K562 (cell line): Measurements from ENCODE around the gene CCNL2. TPM values are rescaled to one million over a fixed set of nuclear protein-coding genes. Genes with fewer than 3 reads are reported as not detected.

ENCODE experiments used
- ATAC-seq: fragments of 200-7000 bp; cut with Tn5 transposase; 3 replicates; pipeline ENCODE4 v1.9.1; 2020; ENCODE audit warnings: moderate library complexity
- BruUV-seq: library from RNA; stranded (reverse); fragments of 400-500 nt; replicated peaks from 2 replicates; lab custom pipeline; 2021; lab: Mats Ljungman, UMichigan
- CTCF ChIA-PET: fragments of 300-600 bp; formaldehyde crosslinking; extraction: SDS; loops from one replicate; lab custom pipeline; 2021; ENCODE audit warnings: low intra/inter-chr PET ratio; lab: Yijun Ruan, JAX
- POLR2A ChIA-PET: fragments of 300-600, 350-650 bp; sonication (Branson Sonifier 250); formaldehyde crosslinking; extraction: SDS; loops from one replicate; lab custom pipeline; 2021; ENCODE audit warnings: antibody characterized with exemption, inconsistent platforms; lab: Yijun Ruan, JAX
- DNase-seq, 4 experiments: peaks; one replicate each; pipeline versions ENCODE4 v3.0.0 to v3.0.0-alpha.2; 2011 to 2018; ENCODE audit warnings: low spot score in 3 of 4, mixed read lengths in 3 of 4; ENCODE audit errors: extremely low read depth in 1 of 4
- FAIRE-seq: peaks from 2 replicates; lab custom pipeline; 2011; peaks lifted over from hg19 to GRCh38; lab: Jason Lieb, UNC
- H2AFZ ChIP-seq: 2 replicates; pipeline ENCODE4 v1.6.0; 2011; ENCODE audit warnings: low read depth, low read length, control low read depth, inconsistent platforms
- H3K27ac ChIP-seq: fragments of 200-600 bp; 3 replicates; pipeline ENCODE4 v1.8.0; 2011; ENCODE audit warnings: low read depth, mild to moderate bottlenecking, control low read depth, inconsistent platforms, low read length, moderate library complexity, mixed read lengths; ENCODE audit errors: extremely low read depth
- H3K27me3 ChIP-seq, 2 experiments: fragments of 300-600 bp in 1 of 2; 2 replicates in 1 of 2; 3 replicates in 1 of 2; pipeline versions ENCODE4 v1.6.0 to v1.8.0; 2011; ENCODE audit warnings: inconsistent platforms in 2 of 2, low read length in 2 of 2, mild to moderate bottlenecking in 1 of 2, mixed read lengths in 1 of 2, moderate library complexity in 1 of 2; ENCODE audit not compliant: control insufficient read depth in 2 of 2, insufficient read depth in 2 of 2
- H3K36me3 ChIP-seq: fragments of 300-600 bp; 3 replicates; pipeline ENCODE4 v1.8.0; 2011; ENCODE audit warnings: mild to moderate bottlenecking, low read length, inconsistent platforms; ENCODE audit not compliant: control insufficient read depth, insufficient read depth
- H3K4me1 ChIP-seq, 2 experiments: fragments of 200-600 bp in 1 of 2; replicated peaks in 1 of 2; 2 replicates in 1 of 2; 3 replicates in 1 of 2; pipeline versions ENCODE4 v1.5.1 to v1.8.0; 2011; ENCODE audit warnings: inconsistent platforms in 2 of 2, low read length in 2 of 2, mild to moderate bottlenecking in 1 of 2, mixed read lengths in 1 of 2, moderate library complexity in 1 of 2; ENCODE audit not compliant: control insufficient read depth in 2 of 2, insufficient read depth in 2 of 2
- H3K4me2 ChIP-seq: 2 replicates; pipeline ENCODE4 v1.6.1; 2011; ENCODE audit warnings: low read length, control low read depth, inconsistent platforms, mixed read lengths; ENCODE audit not compliant: insufficient read depth
- H3K4me3 ChIP-seq: fragments of 200-600 bp; sonication (generic), shearing (Covaris generic); 2 replicates; pipeline ENCODE4 v1.5.1; 2016; ENCODE audit warnings: control low read depth, inconsistent platforms
- H3K79me2 ChIP-seq: fragments of 200-600 bp; 3 replicates; pipeline ENCODE4 v1.8.0; 2011; ENCODE audit warnings: low read length, inconsistent platforms; ENCODE audit not compliant: control insufficient read depth, insufficient read depth
- H3K9ac ChIP-seq, 2 experiments: 2 replicates each; pipeline versions ENCODE4 v1.6.0 to v1.6.1; 2011; ENCODE audit warnings: low read depth in 2 of 2, low read length in 2 of 2, control low read depth in 1 of 2, inconsistent platforms in 1 of 2, mild to moderate bottlenecking in 1 of 2, mixed read lengths in 1 of 2; ENCODE audit not compliant: insufficient read depth in 1 of 2
- H3K9me1 ChIP-seq: one replicate; pipeline ENCODE4 v1.6.0; 2011; ENCODE audit warnings: inconsistent platforms, mild to moderate bottlenecking, low read length, moderate library complexity; ENCODE audit not compliant: control insufficient read depth, insufficient read depth
- H3K9me3 ChIP-seq: replicated peaks from 2 replicates; pipeline ENCODE4 v1.5.1; 2011; ENCODE audit warnings: low read depth, low read length, inconsistent platforms; ENCODE audit not compliant: control insufficient read depth, insufficient read depth
- H4K20me1 ChIP-seq: replicated peaks from 2 replicates; pipeline ENCODE4 v1.6.1; 2011; ENCODE audit warnings: low read length, inconsistent platforms, mixed read lengths; ENCODE audit not compliant: control insufficient read depth, insufficient read depth
- ATF7 ChIP-seq: fragments of 450-650 bp; IDR thresholded peaks from 2 replicates; pipeline ENCODE4 v1.7.1; 2014; ENCODE audit warnings: mild to moderate bottlenecking, moderate library complexity
- CREM ChIP-seq: IDR thresholded peaks from 2 replicates; pipeline ENCODE4 v1.6.1; 2014; ENCODE audit warnings: antibody characterized with exemption, low read depth
- EGR1 ChIP-seq: fragments of 450-650 bp; conservative IDR thresholded peaks from 2 replicates; pipeline ENCODE4 v1.6.1; 2017; ENCODE audit warnings: mild to moderate bottlenecking
- ESRRA ChIP-seq: fragments of 450-650 bp; IDR thresholded peaks from 2 replicates; pipeline ENCODE4 v1.6.1; 2014; ENCODE audit warnings: low read depth, mild to moderate bottlenecking, moderate library complexity, borderline replicate concordance
- JUN ChIP-seq, 2 experiments: sonication (generic) in 1 of 2; formaldehyde crosslinking in 1 of 2; IDR thresholded peaks; 2 replicates each; pipeline versions ENCODE4 v1.6.1 to v1.8.0; 2012 to 2022; ENCODE audit warnings: borderline replicate concordance in 2 of 2, mild to moderate bottlenecking in 2 of 2, improper control_type of control experiment in 1 of 2, low read depth in 1 of 2, low read length in 1 of 2, missing genetic modification reagents in 1 of 2
- KDM4B ChIP-seq, 2 experiments: fragments of 450-650 bp in 1 of 2; sonication (generic) in 1 of 2; IDR thresholded peaks; 2 replicates each; pipeline ENCODE4 v1.6.1; 2016 to 2017; ENCODE audit warnings: borderline replicate concordance in 2 of 2, antibody characterized with exemption in 1 of 2, low read depth in 1 of 2, mild to moderate bottlenecking in 1 of 2
- MEIS2 ChIP-seq: fragments of 450-650 bp; IDR thresholded peaks from 2 replicates; pipeline ENCODE4 v1.6.1; 2014; ENCODE audit warnings: mild to moderate bottlenecking; ENCODE audit not compliant: partially characterized antibody
- MTA3 ChIP-seq: fragments of 450-650 bp; formaldehyde crosslinking; IDR thresholded peaks from 2 replicates; pipeline ENCODE4 v1.6.1; 2017; ENCODE audit warnings: mild to moderate bottlenecking, borderline replicate concordance
- MYC ChIP-seq, 2 experiments: fragments of 250-450 bp in 1 of 2; sonication (Bioruptor Pico) in 1 of 2; IDR thresholded peaks; 2 replicates each; pipeline versions ENCODE4 v1.5.1 to v1.6.1; 2012 to 2021; ENCODE audit warnings: low read depth in 2 of 2, borderline replicate concordance in 1 of 2, improper control_type of control experiment in 1 of 2, low read length in 1 of 2, mild to moderate bottlenecking in 1 of 2, moderate library complexity in 1 of 2
- PTBP1 ChIP-seq: fragments of 200-400 bp; formaldehyde crosslinking; IDR thresholded peaks from 2 replicates; pipeline ENCODE4 v1.6.1; 2017; ENCODE audit warnings: low read depth, low read length
- RBFOX2 ChIP-seq: fragments of 200-400 bp; formaldehyde crosslinking; IDR thresholded peaks from 2 replicates; pipeline ENCODE4 v1.6.1; 2017; ENCODE audit warnings: low read depth, mild to moderate bottlenecking, low read length, moderate library complexity
- WGBS: fragments of 100-300 bp; shearing (Covaris generic); methylation state at CpG from one replicate; pipeline ENCODE4 v1.1.6; 2016; ENCODE audit warnings: low coverage, mixed read lengths; ENCODE audit not compliant: insufficient coverage; ENCODE audit errors: missing lambda C conversion rate; 5-methylcytosine and 5-hydroxymethylcytosine counted together
- in situ Hi-C: fragments of 300-500 bp; cut with MboI; formaldehyde crosslinking; loops from 4 replicates; pipeline ENCODE4 v1.15.0; 2018; ENCODE audit warnings: inconsistent platforms, mixed read lengths
- intact Hi-C: fragments of 100-400 bp; cut with micrococcal nuclease; formaldehyde crosslinking; loops from 2 replicates; pipeline ENCODE4 v1.14.2; 2022
- polyA plus RNA-seq, 8 experiments: library from polyadenylated mRNA; depleted of rRNA in 4 of 8; stranded (reverse) in 5 of 8; unstranded in 3 of 8; fragments of >200 nt; fragmentation: Nextera tagmentation in 2 of 8; fragmentation: Illumina TruSeq in 1 of 8; extraction: Ambion mirVana in 2 of 8; extraction: Trizol in 1 of 8; gene quantifications; 2 replicates each; pipeline versions ENCODE4 v1.2.1 to v1.2.3, GENCODE V29; 2011 to 2014; ENCODE audit warnings: inconsistent platforms in 1 of 8, missing spikeins in 1 of 8
- total RNA-seq, 7 experiments: library from RNA; depleted of rRNA in 6 of 7; stranded (reverse); fragments of >200 nt in 6 of 7; fragmentation: Illumina TruSeq in 2 of 7; extraction: Trizol in 2 of 7; gene quantifications; 2 replicates each; pipeline versions ENCODE4 v1.2.1 to v1.2.3, GENCODE V29; 2011 to 2021; ENCODE audit warnings: low replicate concordance in 1 of 7
- TF ChIP-seq, protein P1 (sequence below): sonication (generic); formaldehyde crosslinking; IDR thresholded peaks from 2 replicates; pipeline ENCODE4 v1.8.0; 2022; ENCODE audit warnings: missing genetic modification reagents, mild to moderate bottlenecking, moderate library complexity, borderline replicate concordance
- TF ChIP-seq, protein P2 (sequence below): sonication (generic); formaldehyde crosslinking; IDR thresholded peaks from 2 replicates; pipeline ENCODE4 v1.8.0; 2022; ENCODE audit warnings: mild to moderate bottlenecking, missing genetic modification reagents, borderline replicate concordance
- TF ChIP-seq, protein P3 (sequence below), 2 experiments: fragments of 450-650 bp in 1 of 2; sonication (generic) in 1 of 2; formaldehyde crosslinking in 1 of 2; IDR thresholded peaks in 1 of 2; conservative IDR thresholded peaks in 1 of 2; 2 replicates each; pipeline versions ENCODE4 v1.6.1 to v1.8.1; 2016 to 2023; ENCODE audit warnings: mild to moderate bottlenecking in 2 of 2, moderate library complexity in 2 of 2, inconsistent platforms in 1 of 2, missing genetic modification reagents in 1 of 2

CCNL2 gene
- total and polyA plus RNA-seq, 9 of the 15 experiments (the other 6 are each of a cell fraction or from before 2014, with no cell fraction given), result 2.8 to 287 (median 94.5) TPM

DNA sequence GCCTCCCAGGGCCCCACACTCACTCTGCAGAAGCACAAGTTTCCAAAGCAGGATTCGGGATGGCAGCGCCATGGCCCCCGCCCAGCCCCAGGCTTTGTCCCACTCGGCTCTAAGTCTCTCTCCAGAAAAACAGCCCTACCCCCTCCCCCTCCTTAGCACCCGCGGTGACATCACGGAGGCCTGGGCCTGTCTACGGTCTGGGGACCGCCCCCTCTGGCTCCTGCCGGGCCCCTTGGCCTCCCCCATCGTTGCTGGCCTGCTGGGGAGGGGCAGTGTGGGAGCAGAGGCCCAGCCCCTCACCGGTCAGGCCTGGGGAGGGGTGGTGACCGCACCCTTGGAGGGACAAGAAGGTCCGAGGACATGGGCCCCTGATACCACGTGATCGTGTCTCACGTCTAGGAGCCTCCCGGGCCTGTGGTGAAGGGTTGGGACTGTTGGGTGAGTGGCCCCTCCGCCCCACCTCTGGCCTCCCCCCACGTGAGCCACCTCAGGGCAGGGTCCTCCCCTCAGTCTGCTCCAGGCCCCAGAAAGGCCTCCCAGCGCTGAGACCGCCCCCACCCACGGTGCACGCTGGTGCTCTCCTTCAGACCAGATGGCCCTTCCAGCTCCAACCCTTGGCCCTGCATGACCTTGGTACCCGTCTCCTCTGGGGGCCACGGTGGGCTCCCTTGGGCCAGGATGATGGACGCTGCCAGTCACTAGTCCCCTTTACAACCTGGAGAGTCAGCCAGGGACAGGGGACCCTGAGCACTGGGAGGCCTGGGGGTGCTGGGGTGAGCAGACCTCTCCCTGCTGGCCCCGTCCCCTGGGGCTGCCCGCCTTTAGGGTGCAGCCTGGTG is 40.5 kb downstream of the CCNL2 start, which contains the start of gene MXRA8:
MXRA8 (minus strand) TSS at position 123 of the 839 bp plus-strand sequence; CDS start at position 72, 51 bp downstream.
- no TSS peak for BruUV-seq
- Histone ChIP-seq H3K79me2 (peaks cover 10% of the 10 kb centered on the region; the same call in 2 of the 3 replicates), H3K4me1 (peaks cover 19 to 79% of the 10 kb centered on the region in 2 experiments), H3K9me1 (no peaks in the 10 kb centered on the region), H4K20me1 (no peaks in the 10 kb centered on the region), H3K9ac (peak within 1 kb of the TSS; percentile 74 to 89), H2AFZ (peak within 1 kb of the TSS; percentile 99), H3K27ac (peak within 1 kb of the TSS; percentile 74), H3K27me3 (no peaks in the 10 kb centered on the region; a peak in 1 of 5 replicates), H3K4me2 (peak within 1 kb of the TSS; percentile 71), H3K4me3 (peak within 1 kb of the TSS; percentile 33), H3K9me3 (0 out of 2 replicates have a peak, but pooled peaks cover 2% of the 10 kb centered on the region), H3K36me3 (no peaks in the 10 kb centered on the region)
- FAIRE-seq (peak; percentile 96), ATAC-seq (peak; percentile 93), DNase-seq (peak; percentile 92 to 96 (median 94))
- in situ Hi-C loops, result no loop called here
- POLR2A ChIA-PET, result interaction anchor here (1.0 to 1.1 kb wide), 2 partner anchors 12 to 18 kb away, joined by 5 read pairs; no protein-coding TSS in a partner anchor
- WGBS, result 27% methylated on average over 29 of the region's 29 CpGs
- CTCF ChIA-PET, result no interaction called here
- intact Hi-C loops, result no loop called here
- TF ChIP-seq PTBP1 (0 out of 2 replicates have a peak, but pooled peaks have one; percentile 10), MTA3 (0 out of 2 replicates have a peak, but pooled peaks have one; percentile 67), MEIS2 (no peak), EGR1 (peak; percentile 56), CREM (peak; percentile 67; the same call in 1 of the 2 replicates), ATF7 (peak; percentile 84), RBFOX2 (peak; percentile 72), MYC (IDR thresholded peaks at IDR 0.05; ENCODE audit: low read depth, low read length) (peak; percentile 41), MYC (CRISPR knock-in tag; IDR thresholded peaks at IDR 0.05; ENCODE audit: borderline replicate concordance, low read depth) (peak; percentile 58; the same call in 1 of the 2 replicates), KDM4B (IDR thresholded peaks at IDR 0.05; ENCODE audit: borderline replicate concordance in 2 of 2, low read depth in 1 of 2) (peak in 1 of 2 experiments; percentile 44; a peak in 1 of 4 replicates), ESRRA (peak; percentile 75), JUN (IDR thresholded peaks at IDR 0.05; ENCODE audit: borderline replicate concordance, low read depth, low read length) (0 out of 2 replicates have a peak, but pooled peaks have one; percentile 22), JUN (CRISPR knock-in tag; IDR thresholded peaks at IDR 0.05; ENCODE audit: borderline replicate concordance) (no peak)
- TF ChIP-seq, protein P1, sequence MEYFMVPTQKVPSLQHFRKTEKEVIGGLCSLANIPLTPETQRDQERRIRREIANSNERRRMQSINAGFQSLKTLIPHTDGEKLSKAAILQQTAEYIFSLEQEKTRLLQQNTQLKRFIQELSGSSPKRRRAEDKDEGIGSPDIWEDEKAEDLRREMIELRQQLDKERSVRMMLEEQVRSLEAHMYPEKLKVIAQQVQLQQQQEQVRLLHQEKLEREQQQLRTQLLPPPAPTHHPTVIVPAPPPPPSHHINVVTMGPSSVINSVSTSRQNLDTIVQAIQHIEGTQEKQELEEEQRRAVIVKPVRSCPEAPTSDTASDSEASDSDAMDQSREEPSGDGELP (CRISPR knock-in tag), result peak; percentile 42; the same call in 1 of the 2 replicates
- TF ChIP-seq, protein P2, sequence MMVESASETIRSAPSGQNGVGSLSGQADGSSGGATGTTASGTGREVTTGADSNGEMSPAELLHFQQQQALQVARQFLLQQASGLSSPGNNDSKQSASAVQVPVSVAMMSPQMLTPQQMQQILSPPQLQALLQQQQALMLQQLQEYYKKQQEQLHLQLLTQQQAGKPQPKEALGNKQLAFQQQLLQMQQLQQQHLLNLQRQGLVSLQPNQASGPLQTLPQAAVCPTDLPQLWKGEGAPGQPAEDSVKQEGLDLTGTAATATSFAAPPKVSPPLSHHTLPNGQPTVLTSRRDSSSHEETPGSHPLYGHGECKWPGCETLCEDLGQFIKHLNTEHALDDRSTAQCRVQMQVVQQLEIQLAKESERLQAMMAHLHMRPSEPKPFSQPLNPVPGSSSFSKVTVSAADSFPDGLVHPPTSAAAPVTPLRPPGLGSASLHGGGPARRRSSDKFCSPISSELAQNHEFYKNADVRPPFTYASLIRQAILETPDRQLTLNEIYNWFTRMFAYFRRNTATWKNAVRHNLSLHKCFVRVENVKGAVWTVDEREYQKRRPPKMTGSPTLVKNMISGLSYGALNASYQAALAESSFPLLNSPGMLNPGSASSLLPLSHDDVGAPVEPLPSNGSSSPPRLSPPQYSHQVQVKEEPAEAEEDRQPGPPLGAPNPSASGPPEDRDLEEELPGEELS (CRISPR knock-in tag), result no peak
- TF ChIP-seq, protein P3, sequence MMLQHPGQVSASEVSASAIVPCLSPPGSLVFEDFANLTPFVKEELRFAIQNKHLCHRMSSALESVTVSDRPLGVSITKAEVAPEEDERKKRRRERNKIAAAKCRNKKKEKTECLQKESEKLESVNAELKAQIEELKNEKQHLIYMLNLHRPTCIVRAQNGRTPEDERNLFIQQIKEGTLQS (IDR thresholded peaks at IDR 0.05), result peak; percentile 82
- TF ChIP-seq, protein P3 (CRISPR knock-in tag; conservative IDR thresholded peaks at IDR 0.05), result 0 out of 2 replicates have a peak, but pooled peaks have one; percentile 26
